Suprapubic skin (tissue), 4 donors: ENCODE results near the gene CDK5R2. TPM values are rescaled to one million over a fixed set of nuclear protein-coding genes. Genes with fewer than 3 reads are reported as not detected.

Source experiments
- DNase-seq, 2 donors: peaks; one replicate each; pipeline ENCODE4 v3.0.0-alpha.2; 2019; ENCODE audit warnings: low spot score in 2 of 2
- H3K27ac ChIP-seq: fragments of 200-600 bp; sonication (generic); one replicate; pipeline ENCODE4 v1.5.1; 2019
- H3K27me3 ChIP-seq: fragments of 200-600 bp; sonication (generic); one replicate; pipeline ENCODE4 v1.5.1; 2019
- H3K36me3 ChIP-seq: fragments of 200-600 bp; sonication (generic); one replicate; pipeline ENCODE4 v1.5.1; 2019
- H3K4me1 ChIP-seq: fragments of 200-600 bp; sonication (generic); one replicate; pipeline ENCODE4 v1.5.1; 2019
- H3K4me3 ChIP-seq: fragments of 200-600 bp; sonication (generic); one replicate; pipeline ENCODE4 v1.5.1; 2019; ENCODE audit warnings: mild to moderate bottlenecking
- H3K9me3 ChIP-seq: fragments of 200-600 bp; sonication (generic); one replicate; pipeline ENCODE4 v1.5.1; 2019
- CTCF ChIP-seq, 2 donors: fragments of 200-600 bp in 1 of 2; fragments of 450-650 bp in 1 of 2; sonication (generic) in 1 of 2; IDR thresholded peaks; one replicate each; pipeline ENCODE4 v1.5.1; 2016 to 2019; ENCODE audit warnings: antibody characterized with exemption in 2 of 2, mild to moderate bottlenecking in 1 of 2, moderate library complexity in 1 of 2
- EP300 ChIP-seq: sonication (generic); formaldehyde crosslinking; IDR thresholded peaks from one replicate; pipeline ENCODE4 v1.6.1; 2017; ENCODE audit warnings: antibody characterized with exemption
- POLR2A ChIP-seq, 2 donors: fragments of 450-650 bp; IDR thresholded peaks; one replicate each; pipeline ENCODE4 v1.6.1; 2017; ENCODE audit warnings: antibody characterized with exemption in 2 of 2, mild to moderate bottlenecking in 2 of 2, moderate library complexity in 2 of 2
- POLR2AphosphoS5 ChIP-seq, 3 donors: sonication (generic); formaldehyde crosslinking; IDR thresholded peaks; one replicate each; pipeline ENCODE4 v1.6.1; 2017; ENCODE audit warnings: antibody characterized with exemption in 3 of 3
- WGBS: methylation state at CpG from one replicate; pipeline ENCODE4 v1.1.5; 2018; 5-methylcytosine and 5-hydroxymethylcytosine counted together
- total RNA-seq, 4 donors: library from RNA; depleted of rRNA; stranded (reverse); fragments of >200 nt; gene quantifications; one replicate each; pipeline ENCODE4 v1.1.0, GENCODE V29; 2016

CDK5R2 gene
- total RNA-seq, 4 donors from 2014 or later = not detected

DNA sequence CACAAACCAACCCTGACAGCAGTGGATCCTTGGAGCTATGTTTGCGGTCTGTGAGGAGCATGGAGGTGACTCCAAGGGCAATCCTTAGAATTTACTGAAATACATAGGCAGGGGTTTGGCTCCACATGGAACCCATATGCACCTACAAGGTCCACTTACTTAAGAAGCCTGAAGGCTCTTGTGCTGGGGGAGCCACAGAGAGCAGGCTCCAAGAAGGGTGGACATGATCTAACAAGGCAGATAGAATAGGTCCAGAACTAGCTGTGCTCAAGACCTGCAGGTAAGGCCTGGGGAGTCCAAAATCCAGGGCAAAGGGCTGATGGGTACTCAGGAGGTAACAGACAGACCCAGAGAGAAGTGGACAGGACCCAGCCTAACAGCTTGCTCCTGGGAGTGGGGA is 1.2 kb upstream of the CDK5R2 start:
- Histone ChIP-seq H3K4me3 (no peak overlapping the region), H3K27me3 (peaks cover 95% of the 10 kb centered on the region), H3K36me3 (no peaks in the 10 kb centered on the region), H3K4me1 (peaks cover 27% of the 10 kb centered on the region), H3K27ac (no peak overlapping the region), H3K9me3 (no peaks in the 10 kb centered on the region)
- WGBS = 89% methylated on average over 1 of the region's 1 CpG
- no peak for TF ChIP-seq POLR2AphosphoS5 (IDR thresholded peaks at IDR 0.05)
- TF ChIP-seq CTCF (IDR thresholded peaks at IDR 0.05) = no peak
- TF ChIP-seq EP300 = no peak
- no peak for TF ChIP-seq POLR2A (IDR thresholded peaks at IDR 0.05)
- DNase-seq = no peak

DNA sequence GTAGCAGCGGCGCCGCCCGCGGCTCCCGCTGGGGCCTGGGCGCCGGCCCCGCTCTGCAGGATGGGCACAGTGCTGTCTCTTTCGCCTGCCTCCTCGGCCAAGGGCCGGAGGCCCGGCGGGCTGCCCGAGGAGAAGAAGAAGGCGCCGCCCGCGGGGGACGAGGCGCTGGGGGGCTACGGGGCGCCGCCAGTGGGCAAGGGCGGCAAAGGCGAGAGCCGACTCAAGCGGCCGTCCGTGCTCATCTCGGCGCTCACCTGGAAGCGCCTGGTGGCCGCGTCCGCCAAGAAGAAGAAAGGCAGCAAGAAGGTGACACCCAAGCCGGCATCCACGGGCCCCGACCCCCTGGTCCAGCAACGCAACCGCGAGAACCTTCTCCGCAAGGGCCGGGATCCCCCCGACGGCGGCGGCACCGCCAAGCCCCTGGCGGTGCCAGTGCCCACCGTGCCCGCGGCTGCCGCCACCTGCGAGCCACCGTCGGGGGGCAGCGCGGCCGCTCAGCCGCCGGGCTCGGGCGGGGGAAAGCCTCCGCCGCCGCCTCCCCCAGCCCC is 369 bp downstream of the CDK5R2 start:
- Histone ChIP-seq H3K9me3 (no peaks in the 10 kb centered on the region), H3K4me1 (peaks cover 27% of the 10 kb centered on the region), H3K27me3 (peaks cover 98% of the 10 kb centered on the region), H3K4me3 (peak overlapping the region; percentile 37), H3K27ac (no peak overlapping the region), H3K36me3 (no peaks in the 10 kb centered on the region)
- WGBS = no CpG with 5 or more reads among the region's 67 CpGs
- TF ChIP-seq EP300 (no peak), CTCF (IDR thresholded peaks at IDR 0.05) (no peak), POLR2A (IDR thresholded peaks at IDR 0.05) (no peak), POLR2AphosphoS5 (IDR thresholded peaks at IDR 0.05) (no peak)
- no peak for DNase-seq

DNA sequence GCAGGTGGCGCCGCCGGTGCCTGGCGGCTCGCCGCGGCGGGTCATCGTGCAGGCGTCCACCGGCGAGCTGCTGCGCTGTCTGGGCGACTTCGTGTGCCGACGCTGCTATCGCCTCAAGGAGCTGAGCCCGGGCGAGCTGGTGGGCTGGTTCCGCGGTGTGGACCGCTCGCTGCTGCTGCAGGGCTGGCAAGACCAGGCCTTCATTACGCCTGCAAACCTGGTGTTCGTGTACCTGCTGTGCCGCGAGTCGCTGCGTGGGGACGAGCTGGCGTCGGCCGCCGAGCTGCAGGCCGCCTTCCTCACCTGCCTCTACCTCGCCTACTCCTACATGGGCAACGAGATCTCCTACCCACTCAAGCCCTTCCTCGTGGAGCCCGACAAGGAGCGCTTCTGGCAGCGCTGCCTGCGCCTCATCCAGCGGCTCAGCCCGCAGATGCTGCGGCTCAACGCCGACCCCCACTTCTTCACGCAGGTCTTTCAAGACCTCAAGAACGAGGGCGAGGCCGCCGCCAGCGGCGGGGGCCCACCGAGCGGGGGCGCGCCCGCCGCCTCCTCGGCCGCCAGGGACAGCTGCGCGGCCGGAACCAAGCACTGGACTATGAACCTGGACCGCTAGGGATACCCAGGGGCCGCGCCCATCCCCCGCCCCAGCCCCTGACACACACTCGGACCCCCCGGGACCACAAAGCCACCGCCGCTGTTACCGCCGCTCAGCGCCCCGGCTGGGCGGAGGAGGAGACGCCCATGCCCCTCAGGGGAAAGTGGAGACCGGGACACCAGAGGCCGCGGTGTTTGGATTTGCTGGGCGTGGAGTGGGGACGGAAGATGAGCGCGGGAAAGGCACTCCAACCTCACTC is 1.1 kb downstream of the CDK5R2 start:
- Histone ChIP-seq H3K27ac (no peak overlapping the region), H3K9me3 (no peaks in the 10 kb centered on the region), H3K4me3 (peak overlapping the region; percentile 37), H3K36me3 (no peaks in the 10 kb centered on the region), H3K27me3 (peaks cover 98% of the 10 kb centered on the region), H3K4me1 (peaks cover 27% of the 10 kb centered on the region)
- TF ChIP-seq CTCF (IDR thresholded peaks at IDR 0.05) (no peak), EP300 (no peak), POLR2AphosphoS5 (IDR thresholded peaks at IDR 0.05) (no peak), POLR2A (IDR thresholded peaks at IDR 0.05) (no peak)
- 3% methylated on average over 49 of the region's 87 CpGs for WGBS
- DNase-seq = no peak

DNA sequence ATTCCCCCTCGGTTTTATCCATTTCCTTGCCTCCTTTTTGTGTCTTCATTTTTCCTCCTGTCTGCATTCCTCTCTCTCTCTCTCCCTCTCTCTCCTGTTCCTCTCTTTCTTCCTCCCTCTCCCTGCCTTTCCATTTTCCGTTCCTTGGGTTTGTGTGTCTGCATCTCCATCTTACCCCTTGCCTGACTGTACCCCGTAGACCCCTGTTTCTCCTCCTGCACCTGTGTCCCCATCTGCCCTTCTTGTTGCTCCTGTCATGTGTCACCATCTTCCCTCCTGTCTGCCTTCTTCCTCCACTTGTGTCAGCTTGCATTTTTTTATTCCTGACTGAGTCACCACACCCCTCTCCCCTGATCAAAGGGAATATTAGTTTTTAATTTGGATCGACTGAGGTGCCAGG is 1.8 kb downstream of the CDK5R2 start:
- no peaks in the 10 kb centered on the region for H3K9me3 ChIP-seq
- DNase-seq = no peak
- H3K4me1 ChIP-seq = peaks cover 27% of the 10 kb centered on the region
- H3K4me3 ChIP-seq = no peak overlapping the region
- H3K27ac ChIP-seq = no peak overlapping the region
- 7% methylated on average over 4 of the region's 4 CpGs for WGBS
- no peak for TF ChIP-seq POLR2A (IDR thresholded peaks at IDR 0.05)
- TF ChIP-seq EP300 = no peak
- no peak for TF ChIP-seq CTCF (IDR thresholded peaks at IDR 0.05)
- no peak for TF ChIP-seq POLR2AphosphoS5 (IDR thresholded peaks at IDR 0.05)
- H3K36me3 ChIP-seq = no peaks in the 10 kb centered on the region
- peaks cover 98% of the 10 kb centered on the region for H3K27me3 ChIP-seq
